Upper lobe of left lung (tissue), 4 donors: Measurements from ENCODE around the gene ABCC4.

Source experiments
- CTCF ChIP-seq, 6 experiments: fragments of 450-650 bp in 4 of 6; fragments of 200-600 bp in 2 of 6; sonication (generic) in 2 of 6; IDR thresholded peaks; one replicate each; pipeline ENCODE4 v1.5.1; 2016 to 2019; ENCODE audit warnings: antibody characterized with exemption in 6 of 6
- EP300 ChIP-seq, 4 donors: sonication (generic); formaldehyde crosslinking; IDR thresholded peaks; one replicate each; pipeline ENCODE4 v1.5.1; 2017; ENCODE audit warnings: antibody characterized with exemption in 4 of 4, control low read depth in 2 of 4
- POLR2A ChIP-seq, 4 donors: fragments of 450-650 bp; IDR thresholded peaks; one replicate each; pipeline ENCODE4 v1.5.1; 2016 to 2017; ENCODE audit warnings: antibody characterized with exemption in 4 of 4, mild to moderate bottlenecking in 2 of 4
- POLR2AphosphoS5 ChIP-seq, 2 donors: sonication (generic); formaldehyde crosslinking; IDR thresholded peaks; one replicate each; pipeline ENCODE4 v1.5.1; 2017; ENCODE audit warnings: antibody characterized with exemption in 2 of 2

- TF ChIP-seq CTCF (IDR thresholded peaks at IDR 0.05), result no peak
- no peak for TF ChIP-seq POLR2A (IDR thresholded peaks at IDR 0.05)
- no peak for TF ChIP-seq EP300 (IDR thresholded peaks at IDR 0.05)
- no peak for TF ChIP-seq POLR2AphosphoS5 (IDR thresholded peaks at IDR 0.05)
These were observed 37.0 kb downstream of the ABCC4 start for GRCh38 chr13:95264225-95264624.
